ENCODE data around the gene TAF1.
"Not testable (repeated sequence)": the region's sequence is repeated elsewhere in the genome, so short reads cannot be mapped to it uniquely, and the experiment has no call there.

The TAF1 gene

DNA sequence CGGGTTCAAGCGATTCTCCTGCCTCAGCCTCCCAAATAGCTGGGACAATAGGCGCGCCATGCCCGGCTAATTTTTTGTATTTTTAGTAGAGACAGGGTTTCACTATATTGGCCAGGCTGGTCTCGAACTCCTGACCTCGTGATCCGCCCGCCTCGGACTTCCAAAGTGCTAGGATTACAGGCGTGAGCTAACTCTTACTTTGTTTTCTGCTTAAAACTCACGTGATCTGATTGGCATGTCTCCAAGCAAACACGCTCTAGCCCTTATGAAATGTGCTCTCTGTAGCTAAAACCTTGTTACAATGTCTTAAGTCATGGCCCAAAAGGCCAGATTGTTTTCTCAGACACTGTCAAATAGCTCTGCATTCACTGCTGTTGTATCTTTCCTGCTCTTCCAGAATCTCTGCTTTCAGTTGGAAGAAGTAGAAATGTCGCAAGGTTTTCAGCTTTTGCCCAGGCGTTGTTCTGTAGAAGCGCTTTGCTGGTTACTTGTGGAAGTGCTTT, 127.0 kb downstream of the TAF1 start:
- H3K23ac ChIP-seq (ENCODE audit: low read depth, low read length, poor library complexity), result no peak overlapping the region
- no peaks in the 10 kb centered on the region for H3K9me3 ChIP-seq (replicated peaks in 1 of 2; ENCODE audit: control insufficient read depth in 2 of 2, insufficient read depth in 1 of 2, low read depth in 1 of 2, low read length in 2 of 2)
- H4K8ac ChIP-seq (ENCODE audit: low read depth, low read length), result no peak overlapping the region
- no peak overlapping the region for H2BK120ac ChIP-seq (ENCODE audit: low read depth, low read length)
- H3K79me1 ChIP-seq (ENCODE audit: low read depth, low read length), result no peaks in the 10 kb centered on the region
- H2BK5ac ChIP-seq (ENCODE audit: low read length), result no peak overlapping the region
- no peak overlapping the region for H2AFZ ChIP-seq (ENCODE audit: low read length)
- no peak for DNase-seq (ENCODE audit: low spot score)
- no peak overlapping the region for H2BK12ac ChIP-seq (ENCODE audit: low read length)
- no peak overlapping the region for H4K91ac ChIP-seq (ENCODE audit: low read depth, low read length, poor library complexity)
- H3K14ac ChIP-seq (ENCODE audit: low read length), result no peak overlapping the region
- whole genome bisulfite sequencing, 2 donors (ENCODE audit: extremely low coverage in 2 of 2, insufficient read length in 2 of 2, insufficient replicate concordance in 1 of 2), result no CpG with 5 or more reads among the region's 16 CpGs
- H3K4me3 ChIP-seq (ENCODE audit: low read length in 2 of 2), result no peak overlapping the region
- no peak overlapping the region for H3K9ac ChIP-seq (ENCODE audit: low read depth, low read length, poor library complexity)
- H3K27me3 ChIP-seq (ENCODE audit: control insufficient read depth in 3 of 3, insufficient read depth in 3 of 3, low read depth in 1 of 3, low read length in 3 of 3), result no peaks in the 10 kb centered on the region
- no peak overlapping the region for H2AK5ac ChIP-seq (ENCODE audit: low read depth, low read length)
- H3K4me2 ChIP-seq (ENCODE audit: insufficient read depth, low read length, poor library complexity, severe bottlenecking), result no peak overlapping the region
- no peak overlapping the region for H3K18ac ChIP-seq (ENCODE audit: low read length)
- no peaks in the 10 kb centered on the region for H3K4me1 ChIP-seq (ENCODE audit: control insufficient read depth in 2 of 2, insufficient read depth in 1 of 2, low read depth in 1 of 2, low read length in 2 of 2)
- no peak overlapping the region for H2BK15ac ChIP-seq (ENCODE audit: low read length)
- no peaks in the 10 kb centered on the region for H3K36me3 ChIP-seq (replicated peaks in 1 of 2; ENCODE audit: control insufficient read depth in 2 of 2, insufficient read depth in 2 of 2, low read length in 2 of 2)
- H3K4ac ChIP-seq (ENCODE audit: low read length), result no peak overlapping the region
- no peak overlapping the region for H3K27ac ChIP-seq (replicated peaks; ENCODE audit: low read length)

DNA sequence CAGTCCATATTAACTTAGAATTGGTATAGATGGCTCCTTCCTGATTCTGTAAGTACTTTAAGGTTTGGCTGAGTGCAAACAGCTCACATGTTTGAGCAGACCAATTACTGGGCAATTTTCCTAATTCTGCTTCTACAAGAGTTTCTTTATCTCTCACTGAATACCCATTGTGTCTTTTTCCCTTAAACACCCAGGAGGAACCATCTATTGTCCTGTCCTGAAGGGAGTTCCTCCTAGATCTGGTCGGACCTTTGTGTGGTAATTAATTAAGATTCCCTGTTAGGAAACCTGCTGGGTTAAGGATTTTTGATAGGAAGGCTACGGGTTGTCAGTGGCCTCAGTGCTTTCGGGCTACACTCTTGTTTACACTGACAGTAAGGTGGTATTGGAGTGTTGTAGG, 129.8 kb downstream of the TAF1 start:
- not testable (repeated sequence) for H2BK15ac ChIP-seq (ENCODE audit: low read length); H3K23ac ChIP-seq (ENCODE audit: low read depth, low read length, poor library complexity)
- WGBS, 2 donors (ENCODE audit: extremely low coverage in 2 of 2, insufficient read length in 2 of 2, insufficient replicate concordance in 1 of 2), result no CpG with 5 or more reads among the region's 3 CpGs

DNA sequence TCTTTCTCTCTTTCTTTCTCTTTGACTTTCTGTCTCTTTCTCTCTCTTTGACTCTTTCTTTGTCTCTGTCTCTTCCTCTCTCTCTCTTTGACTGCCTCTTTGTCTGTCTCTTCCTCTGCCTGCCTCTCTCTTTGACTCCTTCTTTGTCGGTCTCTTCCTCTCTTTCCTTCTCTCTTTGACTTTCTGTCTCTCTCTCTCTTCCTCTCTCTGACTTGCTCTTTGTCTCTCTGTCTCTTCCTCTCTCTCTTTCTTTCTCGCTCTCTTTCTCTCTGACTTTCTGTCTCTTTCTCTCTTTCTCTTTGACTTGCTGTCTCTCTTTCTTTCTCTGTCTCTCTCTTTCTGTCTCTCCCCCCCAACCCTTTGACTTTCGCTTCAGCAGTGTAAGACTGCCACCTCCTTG, 130.3 kb downstream of the TAF1 start:
- Histone ChIP-seq H3K23ac (ENCODE audit: low read depth, low read length, poor library complexity) (no peak overlapping the region), H2BK120ac (ENCODE audit: low read depth, low read length) (no peak overlapping the region), H3K4me1 (ENCODE audit: control insufficient read depth in 2 of 2, insufficient read depth in 1 of 2, low read depth in 1 of 2, low read length in 2 of 2) (no peaks in the 10 kb centered on the region), H2BK15ac (ENCODE audit: low read length) (no peak overlapping the region), H3K27me3 (ENCODE audit: control insufficient read depth in 3 of 3, insufficient read depth in 3 of 3, low read depth in 1 of 3, low read length in 3 of 3) (no peaks in the 10 kb centered on the region), H3K4ac (ENCODE audit: low read length) (no peak overlapping the region), H2AFZ (ENCODE audit: low read length) (no peak overlapping the region), H2AK5ac (ENCODE audit: low read depth, low read length) (no peak overlapping the region), H3K4me2 (ENCODE audit: insufficient read depth, low read length, poor library complexity, severe bottlenecking) (peak overlapping the region; percentile 11), H3K79me1 (ENCODE audit: low read depth, low read length) (no peaks in the 10 kb centered on the region), H3K9me3 (replicated peaks in 1 of 2; ENCODE audit: control insufficient read depth in 2 of 2, insufficient read depth in 1 of 2, low read depth in 1 of 2, low read length in 2 of 2) (no peaks in the 10 kb centered on the region), H2BK12ac (ENCODE audit: low read length) (no peak overlapping the region), H3K4me3 (ENCODE audit: low read length in 2 of 2) (no peak overlapping the region), H3K14ac (ENCODE audit: low read length) (no peak overlapping the region), H4K91ac (ENCODE audit: low read depth, low read length, poor library complexity) (no peak overlapping the region), H3K36me3 (replicated peaks in 1 of 2; ENCODE audit: control insufficient read depth in 2 of 2, insufficient read depth in 2 of 2, low read length in 2 of 2) (no peaks in the 10 kb centered on the region), H3K9ac (ENCODE audit: low read depth, low read length, poor library complexity) (no peak overlapping the region), H3K27ac (replicated peaks; ENCODE audit: low read length) (no peak overlapping the region), H3K18ac (ENCODE audit: low read length) (no peak overlapping the region), H2BK5ac (ENCODE audit: low read length) (no peak overlapping the region), H4K8ac (ENCODE audit: low read depth, low read length) (no peak overlapping the region)
- no peak for DNase-seq (ENCODE audit: low spot score)
- WGBS, 2 donors (ENCODE audit: extremely low coverage in 2 of 2, insufficient read length in 2 of 2, insufficient replicate concordance in 1 of 2), result no CpG with 5 or more reads among the region's 3 CpGs

More for the DNA sequence above, 129.8 kb downstream of the TAF1 start:
- H3K36me3 ChIP-seq (replicated peaks in 1 of 2; ENCODE audit: control insufficient read depth in 2 of 2, insufficient read depth in 2 of 2, low read length in 2 of 2); H3K4ac ChIP-seq (ENCODE audit: low read length); H2BK120ac ChIP-seq (ENCODE audit: low read depth, low read length); H2AFZ ChIP-seq (ENCODE audit: low read length); H2AK5ac ChIP-seq (ENCODE audit: low read depth, low read length); H3K27ac ChIP-seq (replicated peaks; ENCODE audit: low read length); H3K79me1 ChIP-seq (ENCODE audit: low read depth, low read length); H3K9ac ChIP-seq (ENCODE audit: low read depth, low read length, poor library complexity); H4K91ac ChIP-seq (ENCODE audit: low read depth, low read length, poor library complexity); H3K4me2 ChIP-seq (ENCODE audit: insufficient read depth, low read length, poor library complexity, severe bottlenecking); H3K4me3 ChIP-seq (ENCODE audit: low read length in 2 of 2); H3K14ac ChIP-seq (ENCODE audit: low read length); H3K27me3 ChIP-seq (ENCODE audit: control insufficient read depth in 3 of 3, insufficient read depth in 3 of 3, low read depth in 1 of 3, low read length in 3 of 3); H4K8ac ChIP-seq (ENCODE audit: low read depth, low read length); H3K18ac ChIP-seq (ENCODE audit: low read length); H2BK5ac ChIP-seq (ENCODE audit: low read length); H3K9me3 ChIP-seq (replicated peaks in 1 of 2; ENCODE audit: control insufficient read depth in 2 of 2, insufficient read depth in 1 of 2, low read depth in 1 of 2, low read length in 2 of 2); H3K4me1 ChIP-seq (ENCODE audit: control insufficient read depth in 2 of 2, insufficient read depth in 1 of 2, low read depth in 1 of 2, low read length in 2 of 2); H2BK12ac ChIP-seq (ENCODE audit: low read length): not testable (repeated sequence)
- peak; percentile 5 for DNase-seq (ENCODE audit: low spot score)

DNA sequence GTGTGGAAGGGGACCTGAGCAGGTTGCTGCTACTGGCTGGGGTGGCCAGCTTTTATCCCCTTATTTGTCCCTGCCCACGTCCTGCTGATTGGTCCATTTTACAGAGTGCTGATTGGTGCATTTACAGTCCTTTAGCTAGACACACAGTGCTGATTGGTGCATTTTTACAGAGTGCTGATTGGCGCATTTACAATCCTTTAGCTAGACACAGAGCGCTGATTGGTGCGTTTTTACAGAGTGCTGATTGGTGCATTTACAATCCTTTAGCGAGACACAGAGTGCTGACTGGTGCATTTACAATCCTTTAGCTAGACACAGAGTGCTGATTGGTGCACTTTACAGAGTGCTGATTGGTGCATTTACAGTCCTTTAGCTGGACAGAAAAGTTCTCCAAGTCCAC, 135.9 kb downstream of the TAF1 start:
- H2AFZ ChIP-seq (ENCODE audit: low read length); H2BK120ac ChIP-seq (ENCODE audit: low read depth, low read length); H2AK5ac ChIP-seq (ENCODE audit: low read depth, low read length); H4K91ac ChIP-seq (ENCODE audit: low read depth, low read length, poor library complexity); H3K27ac ChIP-seq (replicated peaks; ENCODE audit: low read length); H3K14ac ChIP-seq (ENCODE audit: low read length); H3K9me3 ChIP-seq (replicated peaks in 1 of 2; ENCODE audit: control insufficient read depth in 2 of 2, insufficient read depth in 1 of 2, low read depth in 1 of 2, low read length in 2 of 2); H2BK15ac ChIP-seq (ENCODE audit: low read length); H3K23ac ChIP-seq (ENCODE audit: low read depth, low read length, poor library complexity); H3K4ac ChIP-seq (ENCODE audit: low read length); H3K4me2 ChIP-seq (ENCODE audit: insufficient read depth, low read length, poor library complexity, severe bottlenecking); H2BK5ac ChIP-seq (ENCODE audit: low read length); H3K36me3 ChIP-seq (replicated peaks in 1 of 2; ENCODE audit: control insufficient read depth in 2 of 2, insufficient read depth in 2 of 2, low read length in 2 of 2); H3K4me1 ChIP-seq (ENCODE audit: control insufficient read depth in 2 of 2, insufficient read depth in 1 of 2, low read depth in 1 of 2, low read length in 2 of 2); H3K27me3 ChIP-seq (ENCODE audit: control insufficient read depth in 3 of 3, insufficient read depth in 3 of 3, low read depth in 1 of 3, low read length in 3 of 3); H3K79me1 ChIP-seq (ENCODE audit: low read depth, low read length); H3K18ac ChIP-seq (ENCODE audit: low read length); H2BK12ac ChIP-seq (ENCODE audit: low read length); DNase-seq (ENCODE audit: low spot score); H4K8ac ChIP-seq (ENCODE audit: low read depth, low read length); H3K9ac ChIP-seq (ENCODE audit: low read depth, low read length, poor library complexity); H3K4me3 ChIP-seq (ENCODE audit: low read length in 2 of 2): not testable (repeated sequence)
- no CpG with 5 or more reads among the region's 5 CpGs for WGBS, 2 donors (ENCODE audit: extremely low coverage in 2 of 2, insufficient read length in 2 of 2, insufficient replicate concordance in 1 of 2)
